ENCODE results near the gene HS1BP3. TPM values are rescaled to one million over a fixed set of nuclear protein-coding genes. Genes with fewer than 3 reads are reported as not detected.

The HS1BP3 gene
- total RNA-seq, 3 donors from 2014 or later: 19.0 to 31.8 (median 25.9) TPM

DNA sequence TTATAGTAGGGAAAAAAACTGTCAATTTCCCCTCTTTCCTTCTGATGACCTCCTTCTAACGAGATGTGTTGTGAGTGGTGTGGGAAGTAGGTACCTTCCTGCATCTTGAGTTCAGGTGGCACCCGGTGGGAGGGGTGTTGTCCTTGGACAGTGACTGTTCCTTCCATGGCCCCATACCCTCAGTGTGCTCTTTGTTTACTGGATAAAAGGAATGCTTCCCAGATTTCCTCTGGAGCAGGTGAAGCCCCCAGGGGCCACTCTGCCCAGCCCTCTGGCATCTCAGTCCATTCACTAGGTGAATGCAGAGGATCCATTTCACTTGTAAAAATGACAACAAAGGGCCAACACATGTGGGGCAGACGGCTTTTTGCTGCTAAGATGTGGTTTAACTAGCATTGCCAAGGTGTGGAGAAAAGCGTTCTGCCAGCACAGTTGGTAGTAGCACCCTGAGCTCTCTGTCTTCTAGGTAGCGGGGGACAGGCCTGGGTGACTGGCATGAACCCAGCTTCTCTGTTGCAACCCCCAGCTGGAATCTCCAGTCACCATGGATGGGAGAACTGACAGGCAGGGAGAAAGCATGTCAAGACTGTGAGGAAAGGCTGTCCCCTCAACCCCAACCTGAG, 22.9 kb upstream of the HS1BP3 start:
- H3K9me3 ChIP-seq: no peaks in the 10 kb centered on the region
- no peak for TF ChIP-seq POLR2AphosphoS5 (IDR thresholded peaks at IDR 0.05)
- TF ChIP-seq, protein P1, sequence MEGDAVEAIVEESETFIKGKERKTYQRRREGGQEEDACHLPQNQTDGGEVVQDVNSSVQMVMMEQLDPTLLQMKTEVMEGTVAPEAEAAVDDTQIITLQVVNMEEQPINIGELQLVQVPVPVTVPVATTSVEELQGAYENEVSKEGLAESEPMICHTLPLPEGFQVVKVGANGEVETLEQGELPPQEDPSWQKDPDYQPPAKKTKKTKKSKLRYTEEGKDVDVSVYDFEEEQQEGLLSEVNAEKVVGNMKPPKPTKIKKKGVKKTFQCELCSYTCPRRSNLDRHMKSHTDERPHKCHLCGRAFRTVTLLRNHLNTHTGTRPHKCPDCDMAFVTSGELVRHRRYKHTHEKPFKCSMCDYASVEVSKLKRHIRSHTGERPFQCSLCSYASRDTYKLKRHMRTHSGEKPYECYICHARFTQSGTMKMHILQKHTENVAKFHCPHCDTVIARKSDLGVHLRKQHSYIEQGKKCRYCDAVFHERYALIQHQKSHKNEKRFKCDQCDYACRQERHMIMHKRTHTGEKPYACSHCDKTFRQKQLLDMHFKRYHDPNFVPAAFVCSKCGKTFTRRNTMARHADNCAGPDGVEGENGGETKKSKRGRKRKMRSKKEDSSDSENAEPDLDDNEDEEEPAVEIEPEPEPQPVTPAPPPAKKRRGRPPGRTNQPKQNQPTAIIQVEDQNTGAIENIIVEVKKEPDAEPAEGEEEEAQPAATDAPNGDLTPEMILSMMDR (IDR thresholded peaks at IDR 0.05): no peak
- TF ChIP-seq POLR2A (IDR thresholded peaks at IDR 0.05): no peak
- DNase-seq (ENCODE audit: low spot score in 2 of 2): no peak
- peaks cover 0 to 48% of the 10 kb centered on the region in 2 donors for H3K27me3 ChIP-seq
- intact Hi-C loops (cut with DNase I; ENCODE audit: low total_unique reads): no loop called here
- no peak overlapping the region for H3K4me3 ChIP-seq
- H3K36me3 ChIP-seq: no peaks in the 10 kb centered on the region
- no peak overlapping the region for H3K27ac ChIP-seq
- no peaks in the 10 kb centered on the region for H3K4me1 ChIP-seq

DNA sequence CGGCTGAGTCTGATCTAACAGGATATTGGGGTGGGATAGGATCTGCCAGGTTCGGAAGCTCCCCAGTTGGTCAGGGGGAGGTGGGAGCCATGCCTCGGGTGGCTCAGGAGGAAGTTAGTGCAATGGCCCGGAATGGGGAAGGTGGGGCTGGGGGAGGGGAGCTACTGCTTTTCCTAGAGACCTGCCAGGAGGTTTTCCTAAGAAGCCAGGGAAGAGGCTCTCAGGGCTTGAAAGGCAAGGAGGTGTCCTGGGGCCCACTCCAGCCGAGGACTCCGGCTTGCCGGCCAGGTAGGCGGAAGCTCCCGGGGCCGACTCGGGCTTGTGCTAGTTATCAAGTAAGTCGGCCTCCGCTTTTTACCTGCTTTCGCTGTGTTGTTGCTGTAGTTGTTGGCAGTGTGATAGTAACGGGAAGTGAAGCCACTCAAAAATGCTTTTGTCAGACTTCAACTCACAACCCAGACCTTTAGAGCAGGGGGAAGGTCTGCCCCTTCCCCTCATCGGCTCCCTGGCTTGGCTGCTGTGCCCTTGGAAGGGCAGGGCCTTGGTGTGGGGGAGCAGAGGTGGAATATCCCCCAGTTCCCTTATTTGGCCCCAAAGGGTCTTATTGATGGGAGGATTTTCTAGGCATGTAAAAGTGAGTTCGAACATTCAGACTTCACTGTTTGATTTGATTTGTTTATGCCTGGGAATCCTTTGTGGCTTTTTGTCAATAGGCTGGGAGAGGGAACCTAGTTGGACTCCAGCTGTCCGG, 21.5 kb upstream of the HS1BP3 start:
- no peak overlapping the region for H3K27ac ChIP-seq
- no peaks in the 10 kb centered on the region for H3K36me3 ChIP-seq
- no peaks in the 10 kb centered on the region for H3K4me1 ChIP-seq
- peaks cover 0 to 62% of the 10 kb centered on the region in 2 donors for H3K27me3 ChIP-seq
- TF ChIP-seq POLR2A (IDR thresholded peaks at IDR 0.05): no peak
- TF ChIP-seq, protein P1 (IDR thresholded peaks at IDR 0.05): no peak
- TF ChIP-seq POLR2AphosphoS5 (IDR thresholded peaks at IDR 0.05): no peak
- no peaks in the 10 kb centered on the region for H3K9me3 ChIP-seq
- no peak overlapping the region for H3K4me3 ChIP-seq
- intact Hi-C loops (cut with DNase I; ENCODE audit: low total_unique reads): no loop called here
- no peak for DNase-seq (ENCODE audit: low spot score in 2 of 2)

DNA sequence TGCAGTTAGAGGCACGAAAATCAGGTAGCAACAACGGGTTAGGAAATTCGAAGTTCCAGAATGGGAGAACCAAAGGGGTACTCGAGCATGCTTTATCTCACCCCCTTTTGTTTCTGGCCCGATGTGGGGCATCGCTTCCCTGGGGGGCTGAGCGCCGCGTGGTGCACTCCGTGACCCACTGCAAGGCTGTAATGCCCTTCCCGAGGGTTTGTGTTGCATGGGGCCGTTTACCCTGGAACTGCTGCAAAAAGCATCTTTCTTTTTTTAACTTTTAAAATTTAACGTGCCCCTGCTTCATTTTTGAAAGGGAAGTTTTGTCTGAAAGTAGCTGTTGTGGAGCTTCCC, 20.8 kb upstream of the HS1BP3 start:
- no peak overlapping the region for H3K4me3 ChIP-seq
- peaks cover 0 to 66% of the 10 kb centered on the region in 2 donors for H3K27me3 ChIP-seq
- no peak for TF ChIP-seq POLR2A (IDR thresholded peaks at IDR 0.05)
- TF ChIP-seq, protein P1 (IDR thresholded peaks at IDR 0.05): no peak
- no peak for TF ChIP-seq POLR2AphosphoS5 (IDR thresholded peaks at IDR 0.05)
- intact Hi-C loops (cut with DNase I; ENCODE audit: low total_unique reads): no loop called here
- H3K36me3 ChIP-seq: no peaks in the 10 kb centered on the region
- no peak overlapping the region for H3K27ac ChIP-seq
- DNase-seq (ENCODE audit: low spot score in 2 of 2): no peak
- H3K4me1 ChIP-seq: peaks cover 0 to 1% of the 10 kb centered on the region in 2 donors
- no peaks in the 10 kb centered on the region for H3K9me3 ChIP-seq

- no peaks in the 10 kb centered on the region for H3K36me3 ChIP-seq
- H3K4me1 ChIP-seq: peaks cover 0 to 7% of the 10 kb centered on the region in 2 donors
- TF ChIP-seq POLR2A (IDR thresholded peaks at IDR 0.05) (no peak), POLR2AphosphoS5 (IDR thresholded peaks at IDR 0.05) (no peak)
- TF ChIP-seq, protein P1 (IDR thresholded peaks at IDR 0.05): no peak
- no peak for DNase-seq (ENCODE audit: low spot score in 2 of 2)
- H3K9me3 ChIP-seq: no peaks in the 10 kb centered on the region
- no peak overlapping the region for H3K27ac ChIP-seq
- intact Hi-C loops (cut with DNase I; ENCODE audit: low total_unique reads): no loop called here
- peaks cover 0 to 71% of the 10 kb centered on the region in 2 donors for H3K27me3 ChIP-seq
- H3K4me3 ChIP-seq: peak overlapping the region in 1 of 3 donors; percentile 44
Measured at GRCh38 chr2:20671036-20671735, 20.3 kb upstream of the HS1BP3 start.
